ENCODE data around the gene ATG14. TPM values are rescaled to one million over a fixed set of nuclear protein-coding genes. Genes with fewer than 3 reads are reported as not detected.

The ATG14 gene
- total and polyA plus RNA-seq, 2 of the 8 experiments (the other 6 are each of a cell fraction or from before 2014, with no cell fraction given) = 4.9 to 10.8 TPM

- Histone ChIP-seq H4K5ac (ENCODE audit: insufficient read length, low read depth, low read length) (no peak overlapping the region), H4K91ac (replicated peaks; ENCODE audit: insufficient read length, low read length) (no peak overlapping the region), H2BK15ac (ENCODE audit: low read length) (no peak overlapping the region), H2BK20ac (ENCODE audit: low read length) (no peak overlapping the region), H3K18ac (ENCODE audit: extremely low read depth, low read length) (no peak overlapping the region), H2BK120ac (replicated peaks; ENCODE audit: low read depth, low read length) (no peak overlapping the region), H3K9me3 (ENCODE audit: insufficient read depth in 2 of 2, low read depth in 1 of 2, low read length in 1 of 2) (peaks cover 0 to 3% of the 10 kb centered on the region in 2 experiments; a peak in 1 of 4 replicates), H3K4ac (replicated peaks; ENCODE audit: insufficient read length, low read depth, low read length) (no peak overlapping the region), H3K56ac (replicated peaks; ENCODE audit: insufficient read length, low read depth, low read length) (no peak overlapping the region), H2AFZ (ENCODE audit: low read length) (no peak overlapping the region), H3K14ac (ENCODE audit: insufficient read length) (no peak overlapping the region), H2BK5ac (ENCODE audit: low read depth, low read length) (no peak overlapping the region), H2BK12ac (ENCODE audit: low read depth, low read length) (no peak overlapping the region), H3K79me1 (ENCODE audit: low read depth, low read length) (no peaks in the 10 kb centered on the region), H4K20me1 (replicated peaks in 1 of 2; ENCODE audit: control insufficient read depth in 1 of 2, insufficient read depth in 2 of 2, low read length in 2 of 2) (no peaks in the 10 kb centered on the region), H3K4me1 (replicated peaks in 1 of 4; ENCODE audit: control insufficient read depth in 3 of 4, insufficient read depth in 4 of 4, low read length in 3 of 4) (peaks cover 0 to 7% (median 2%) of the 10 kb centered on the region in 4 experiments; a peak in 3 of 7 replicates), H3K27me3 (replicated peaks in 1 of 4; ENCODE audit: control insufficient read depth in 3 of 4, extremely low read depth in 1 of 4, insufficient read depth in 3 of 4, low read length in 3 of 4) (no peaks in the 10 kb centered on the region), H3K23me2 (ENCODE audit: low read depth, low read length) (0 out of 2 replicates have a peak, but pooled peaks cover 2% of the 10 kb centered on the region), H4K8ac (ENCODE audit: extremely low read depth, insufficient read depth, low read length) (no peak overlapping the region), H3K4me2 (ENCODE audit: insufficient read depth in 1 of 2, low read depth in 2 of 2, low read length in 2 of 2) (no peak overlapping the region), H3K27ac (ENCODE audit: low read depth, low read length) (no peak overlapping the region), H3K79me2 (ENCODE audit: control insufficient read depth in 1 of 2, insufficient read depth in 2 of 2, low read length in 2 of 2) (no peaks in the 10 kb centered on the region), H3K4me3 (ENCODE audit: extremely low read depth in 1 of 4, insufficient read depth in 2 of 4, low read depth in 3 of 4, low read length in 4 of 4) (no peak overlapping the region), H3K9ac (replicated peaks in 1 of 4; ENCODE audit: extremely low read depth in 1 of 4, low read depth in 3 of 4, low read length in 3 of 4) (no peak overlapping the region), H3K23ac (ENCODE audit: insufficient read length) (no peak overlapping the region), H3K36me3 (ENCODE audit: control insufficient read depth in 2 of 4, insufficient read depth in 4 of 4, low read length in 3 of 4) (no peaks in the 10 kb centered on the region), H2AK5ac (ENCODE audit: low read depth, low read length) (peak overlapping the region; percentile 93; the same call in 1 of the 2 replicates)
- TF ChIP-seq BRCA1 (IDR thresholded peaks at IDR 0.05; ENCODE audit: low read depth, low read length) (no peak), EGR1 (IDR thresholded peaks at IDR 0.05; ENCODE audit: borderline replicate concordance, low read depth, low read length) (no peak), RBBP5 (IDR thresholded peaks at IDR 0.05; ENCODE audit: borderline replicate concordance, low read depth, low read length) (no peak), RAD21 (IDR thresholded peaks at IDR 0.05 in 1 of 2, conservative IDR thresholded peaks at IDR 0.05 in 1 of 2; ENCODE audit: low read depth in 2 of 2, low read length in 2 of 2) (no peak), GABPA (IDR thresholded peaks at IDR 0.05; ENCODE audit: borderline replicate concordance, insufficient read depth, low read length) (no peak), BCL11A (IDR thresholded peaks at IDR 0.05; ENCODE audit: low read depth in 2 of 2, low read length in 2 of 2) (no peak), JUND (IDR thresholded peaks at IDR 0.05; ENCODE audit: low read length) (no peak)
- ChIA-PET POLR2A (ENCODE audit: partially characterized antibody) (no interaction called here), CTCF (ENCODE audit: partially characterized antibody) (interaction anchor here (0.7 to 2.9 kb wide), 3 partner anchors 10 to 192 kb away, joined by 3 to 15 read pairs (median 4); no protein-coding TSS in a partner anchor)
- no peak for DNase-seq (ENCODE audit: low read depth in 1 of 2, low spot score in 2 of 2)
- WGBS, 2 experiments (ENCODE audit: extremely low coverage in 1 of 2, insufficient coverage in 1 of 2, insufficient read length in 1 of 2, insufficient replicate concordance in 2 of 2, low coverage in 1 of 2, low lambda C conversion rate in 2 of 2, missing lambda C conversion rate in 1 of 2) = 87% methylated on average over 6 of the region's 6 CpGs; no CpG with 5 or more reads in 1 of the 2 experiments
- no peak for FAIRE-seq
Measured at GRCh38 chr14:55457496-55457895, 45.9 kb upstream of the ATG14 start.

Measured in H1 (cell line).